Measurements from ENCODE around the gene TPSB2.

TPSB2 gene

DNA sequence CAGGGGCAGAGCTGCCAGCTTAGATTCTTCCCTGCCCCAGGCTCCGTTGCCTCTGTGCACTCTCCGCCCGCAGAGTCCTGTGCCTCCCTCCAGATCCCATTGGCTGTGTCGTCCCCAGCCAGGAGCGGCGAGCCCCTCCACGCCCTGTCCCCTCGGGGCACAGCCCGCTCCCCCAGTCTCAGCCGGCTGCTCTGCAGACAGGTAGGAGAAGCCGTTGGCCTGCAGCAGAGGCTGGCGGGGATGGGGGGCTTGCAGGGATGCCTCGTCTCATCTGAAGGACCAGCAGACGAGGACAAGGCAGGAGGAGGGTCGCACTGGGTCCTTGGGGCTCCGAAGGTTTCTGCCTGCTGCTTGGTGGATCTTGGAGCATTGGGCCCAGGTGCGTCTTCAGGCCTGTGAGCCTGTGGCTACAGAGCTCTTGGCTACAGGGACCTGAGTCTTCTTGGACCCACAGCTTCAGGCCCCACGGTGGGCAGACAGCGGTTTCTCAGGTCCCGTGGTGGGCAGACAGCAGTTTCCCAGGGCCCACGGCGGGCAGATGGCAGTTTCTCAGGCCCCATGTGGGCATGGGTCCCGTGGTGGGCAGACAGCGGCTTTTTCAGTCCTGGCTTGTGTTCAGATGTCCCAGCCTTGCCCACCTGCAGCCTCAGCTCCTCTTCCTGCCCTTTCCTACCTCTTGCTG is 10.9 kb downstream of the TPSB2 start:
- no peak for DNase-seq

GRCh38 chr16:1218061-1218929 is 11.7 kb downstream of the TPSB2 start:
- no peak for DNase-seq

GRCh38 chr16:1217526-1217925 is 12.5 kb downstream of the TPSB2 start:
- no peak for DNase-seq

GRCh38 chr16:1216681-1217400 is 13.1 kb downstream of the TPSB2 start:
- DNase-seq, result no peak

- DNase-seq, result no peak
Observed at GRCh38 chr16:1216296-1216619, 13.7 kb downstream of the TPSB2 start.

- DNase-seq, result no peak
Observed at GRCh38 chr16:1215574-1216295, 14.2 kb downstream of the TPSB2 start.

DNA sequence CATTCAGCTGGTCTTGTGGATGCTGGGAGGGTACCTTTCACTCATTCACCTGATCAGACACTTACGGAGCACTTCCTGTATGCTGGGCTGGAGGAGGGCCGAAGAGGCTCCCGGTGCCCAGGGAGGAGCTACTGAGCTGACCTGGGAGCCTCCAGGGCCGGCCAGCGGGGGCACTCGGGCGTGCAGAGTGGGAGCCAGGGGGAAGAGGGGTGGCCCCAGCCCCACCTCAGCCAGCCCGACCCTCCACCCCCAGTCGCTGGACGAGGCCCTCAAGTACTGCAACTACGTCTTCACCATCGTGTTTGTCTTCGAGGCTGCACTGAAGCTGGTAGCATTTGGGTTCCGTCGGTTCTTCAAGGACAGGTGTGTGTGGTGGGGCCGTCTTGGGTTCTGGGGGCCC is 15.3 kb downstream of the TPSB2 start:
- no peak for DNase-seq

DNA sequence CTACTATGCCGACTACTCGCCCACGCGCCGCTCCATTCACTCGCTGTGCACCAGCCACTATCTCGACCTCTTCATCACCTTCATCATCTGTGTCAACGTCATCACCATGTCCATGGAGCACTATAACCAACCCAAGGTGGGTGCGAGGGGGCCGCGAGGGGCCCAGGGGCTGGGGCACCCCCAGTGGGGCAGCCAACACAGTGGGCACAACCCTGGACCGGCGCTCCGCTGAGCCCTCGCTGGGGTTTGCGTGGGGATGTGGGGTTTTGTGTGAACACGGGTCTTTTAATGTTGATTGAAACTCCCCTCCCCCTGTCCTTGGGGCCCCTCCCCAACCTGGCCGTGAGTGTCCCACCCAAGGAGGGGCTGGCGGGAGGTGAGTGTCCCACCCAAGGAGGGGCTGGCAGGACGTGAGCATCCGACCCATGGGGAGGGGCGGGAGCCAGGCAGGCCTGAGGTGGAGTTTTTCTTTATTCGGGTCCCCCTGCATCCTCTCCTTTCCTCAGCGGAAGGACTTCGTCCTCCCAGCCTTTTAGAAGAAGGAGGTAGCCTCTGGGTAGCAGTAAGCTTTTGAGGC is 16.1 kb downstream of the TPSB2 start:
- no peak for DNase-seq

GRCh38 chr16:1213231-1213630 is 16.8 kb downstream of the TPSB2 start:
- DNase-seq, result no peak

DNA sequence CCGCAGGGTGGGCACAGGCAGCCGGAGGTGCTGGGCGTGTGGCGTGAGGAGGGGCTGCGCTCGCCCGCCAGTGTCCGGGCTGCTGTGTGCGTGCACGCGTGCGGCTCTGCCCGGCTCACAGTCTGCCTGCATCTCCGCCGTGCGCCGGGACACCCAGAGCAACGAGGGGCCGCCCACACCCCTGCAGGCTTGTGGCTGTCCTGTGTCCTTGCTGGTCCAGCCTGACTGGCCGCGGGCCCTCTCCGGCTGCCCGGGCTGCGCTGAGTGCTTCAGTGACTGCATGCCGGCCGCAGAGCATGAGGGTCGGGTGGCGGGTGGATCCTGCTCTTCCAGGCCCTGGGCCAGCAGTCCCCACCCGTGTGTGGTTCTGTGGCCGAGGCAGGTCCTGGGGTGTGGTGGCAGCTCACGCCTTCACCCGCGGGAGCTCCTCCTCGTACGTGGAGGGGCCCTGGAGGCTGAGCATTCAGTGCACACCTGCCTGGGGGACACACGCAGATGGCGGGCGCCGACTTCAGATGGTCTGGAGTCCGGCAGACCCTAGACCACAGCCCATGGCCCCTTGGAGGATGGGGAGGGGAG is 17.3 kb downstream of the TPSB2 start:
- DNase-seq, result no peak

GRCh38 chr16:1211451-1212268 is 18.3 kb downstream of the TPSB2 start:
- DNase-seq, result no peak

DNA sequence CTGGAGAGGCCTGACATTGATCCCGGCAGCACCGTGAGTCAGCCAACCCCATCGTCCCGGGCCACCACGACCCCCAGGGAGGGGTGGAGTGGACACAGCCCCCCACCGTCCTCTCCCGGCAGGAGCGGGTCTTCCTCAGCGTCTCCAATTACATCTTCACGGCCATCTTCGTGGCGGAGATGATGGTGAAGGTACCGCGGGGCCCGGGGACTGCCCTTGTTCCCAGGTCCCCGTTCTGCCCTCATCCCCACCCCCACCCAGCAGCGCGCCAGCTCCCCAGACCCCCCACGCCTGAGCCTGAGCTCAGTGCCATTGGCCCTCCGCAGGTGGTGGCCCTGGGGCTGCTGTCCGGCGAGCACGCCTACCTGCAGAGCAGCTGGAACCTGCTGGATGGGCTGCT is 19.5 kb downstream of the TPSB2 start:
- no peak for DNase-seq

DNA sequence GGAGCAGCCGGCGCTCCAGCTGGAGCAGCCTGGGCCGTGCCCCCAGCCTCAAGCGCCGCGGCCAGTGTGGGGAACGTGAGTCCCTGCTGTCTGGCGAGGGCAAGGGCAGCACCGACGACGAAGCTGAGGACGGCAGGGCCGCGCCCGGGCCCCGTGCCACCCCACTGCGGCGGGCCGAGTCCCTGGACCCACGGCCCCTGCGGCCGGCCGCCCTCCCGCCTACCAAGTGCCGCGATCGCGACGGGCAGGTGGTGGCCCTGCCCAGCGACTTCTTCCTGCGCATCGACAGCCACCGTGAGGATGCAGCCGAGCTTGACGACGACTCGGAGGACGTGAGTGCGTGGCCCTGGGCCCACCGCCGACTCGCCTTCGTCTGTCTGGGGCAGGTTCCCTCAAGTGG is 20.9 kb downstream of the TPSB2 start:
- DNase-seq, result no peak

DNA sequence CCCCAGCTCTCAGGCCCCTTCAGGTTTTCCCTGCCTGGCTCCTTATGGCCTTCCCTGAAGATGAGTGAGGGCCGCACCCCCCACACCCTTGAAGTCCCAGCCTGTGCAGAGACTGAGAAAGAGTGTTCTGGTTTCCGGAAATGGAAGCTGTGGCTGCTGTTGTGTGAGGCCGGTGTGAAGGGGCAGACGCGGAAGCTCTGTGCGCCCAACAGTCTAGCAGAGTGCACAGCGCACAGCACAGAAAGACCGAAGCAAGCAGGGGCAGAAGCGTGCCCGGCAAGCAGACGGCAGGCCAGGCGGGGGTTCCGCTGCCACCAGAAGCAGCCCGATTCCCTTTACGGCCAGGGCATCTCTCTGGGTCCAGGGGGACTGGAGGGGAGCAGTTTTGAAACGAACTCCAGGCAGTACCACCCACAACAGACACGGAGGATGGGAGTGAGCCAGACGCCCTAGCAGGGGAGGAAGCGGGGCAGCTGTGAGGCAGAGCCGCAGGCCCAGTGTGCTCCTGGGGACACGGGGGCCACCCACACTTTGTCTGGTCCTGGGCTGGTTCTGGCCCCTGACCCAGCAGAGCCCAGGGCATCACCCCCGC is 21.6 kb downstream of the TPSB2 start:
- DNase-seq, result no peak

GRCh38 chr16:1206786-1207185 is 23.2 kb downstream of the TPSB2 start:
- DNase-seq, result no peak

DNA sequence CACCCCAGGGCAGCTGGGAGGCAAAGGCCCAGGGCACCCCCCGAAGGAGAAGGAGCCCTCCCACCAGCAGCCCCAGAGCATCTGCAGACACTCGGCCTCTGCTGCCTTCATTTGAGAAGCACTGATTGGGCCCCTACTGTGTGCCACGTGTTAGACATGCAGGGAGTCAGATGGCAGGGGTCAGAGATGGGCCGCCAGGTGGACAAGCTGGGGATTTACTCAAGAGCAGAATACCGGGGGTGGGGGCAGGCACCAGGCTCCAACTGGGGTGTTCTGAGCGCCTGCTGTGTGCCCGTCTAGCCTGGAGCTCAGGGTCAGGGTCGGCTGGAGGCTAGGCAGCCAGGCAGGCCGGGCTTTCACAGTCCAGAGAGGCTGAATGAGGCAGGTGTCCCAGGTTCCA is 23.7 kb downstream of the TPSB2 start:
- no peak for DNase-seq

DNA sequence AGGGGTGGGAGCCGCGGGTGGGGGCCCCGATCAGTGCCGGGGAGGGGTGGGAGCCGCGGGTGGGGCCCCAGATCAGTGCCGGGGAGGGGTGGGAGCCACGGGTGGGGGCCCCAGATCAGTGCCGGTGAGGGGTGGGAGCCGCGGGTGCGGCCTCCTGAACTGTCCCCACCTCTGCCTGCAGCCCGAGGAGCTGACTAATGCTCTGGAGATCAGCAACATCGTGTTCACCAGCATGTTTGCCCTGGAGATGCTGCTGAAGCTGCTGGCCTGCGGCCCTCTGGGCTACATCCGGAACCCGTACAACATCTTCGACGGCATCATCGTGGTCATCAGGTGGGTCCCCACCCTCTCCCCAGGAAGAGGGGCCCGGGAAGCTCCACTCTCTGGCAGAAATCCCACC is 25.1 kb downstream of the TPSB2 start:
- no peak for DNase-seq

DNA sequence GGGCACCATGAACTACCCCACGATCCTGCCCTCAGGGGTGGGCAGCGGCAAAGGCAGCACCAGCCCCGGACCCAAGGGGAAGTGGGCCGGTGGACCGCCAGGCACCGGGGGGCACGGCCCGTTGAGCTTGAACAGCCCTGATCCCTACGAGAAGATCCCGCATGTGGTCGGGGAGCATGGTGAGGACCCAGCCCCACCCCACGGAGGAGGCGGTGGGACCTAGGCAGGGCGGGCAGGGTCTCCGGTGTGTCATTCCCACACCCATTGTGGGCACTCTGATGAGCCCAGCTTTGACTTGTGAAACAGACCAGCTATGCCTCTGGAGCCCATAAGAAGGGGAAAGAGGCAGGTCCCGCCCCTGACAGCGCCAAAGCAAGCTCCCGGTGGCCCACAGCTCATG is 27.7 kb downstream of the TPSB2 start:
- DNase-seq, result no peak

DNA sequence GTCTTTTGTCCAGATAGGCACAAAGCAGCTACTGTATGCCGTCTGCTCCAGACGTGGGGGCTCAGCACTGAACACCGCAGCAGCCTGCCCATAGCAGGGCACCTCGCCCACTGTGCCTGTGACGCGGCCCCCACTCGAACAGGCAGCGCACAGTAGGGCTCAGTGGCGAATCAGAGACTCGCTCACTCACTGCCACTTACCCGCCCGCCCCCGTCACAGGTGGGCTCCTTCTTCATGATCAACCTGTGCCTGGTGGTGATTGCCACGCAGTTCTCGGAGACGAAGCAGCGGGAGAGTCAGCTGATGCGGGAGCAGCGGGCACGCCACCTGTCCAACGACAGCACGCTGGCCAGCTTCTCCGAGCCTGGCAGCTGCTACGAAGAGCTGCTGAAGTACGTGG is 28.5 kb downstream of the TPSB2 start:
- DNase-seq, result no peak

DNA sequence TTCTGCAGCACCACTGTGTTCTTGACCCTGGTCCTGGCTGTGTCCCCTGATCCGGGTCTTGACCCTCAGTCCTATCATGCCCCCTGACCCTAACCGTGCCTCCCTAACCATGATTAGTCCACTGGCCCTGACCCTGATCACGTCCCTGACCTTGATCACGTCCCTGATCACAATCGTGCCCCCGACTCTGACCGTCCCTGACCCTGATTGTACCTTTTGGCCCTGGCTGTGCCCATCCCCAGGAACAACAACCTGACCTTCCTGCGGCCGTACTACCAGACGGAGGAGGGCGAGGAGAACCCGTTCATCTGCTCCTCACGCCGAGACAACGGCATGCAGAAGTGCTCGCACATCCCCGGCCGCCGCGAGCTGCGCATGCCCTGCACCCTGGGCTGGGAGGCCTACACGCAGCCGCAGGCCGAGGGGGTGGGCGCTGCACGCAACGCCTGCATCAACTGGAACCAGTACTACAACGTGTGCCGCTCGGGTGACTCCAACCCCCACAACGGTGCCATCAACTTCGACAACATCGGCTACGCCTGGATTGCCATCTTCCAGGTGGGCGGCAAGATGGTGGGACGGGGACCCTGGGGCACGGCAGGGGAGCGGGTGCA is 29.9 kb downstream of the TPSB2 start:
- no peak for DNase-seq
